SK-N-SH (cell line): ENCODE results near the gene RBM28. TPM values are rescaled to one million over a fixed set of nuclear protein-coding genes. Genes with fewer than 3 reads are reported as not detected.
"Not testable (repeated sequence)": the region's sequence is repeated elsewhere in the genome, so short reads cannot be mapped to it uniquely, and the experiment has no call there.

Source experiments
- CTCF ChIA-PET: fragments of 300-600, 350-600 bp; formaldehyde crosslinking; extraction: SDS; loops from one replicate; lab custom pipeline; 2021; lab: Yijun Ruan, JAX
- POLR2A ChIA-PET: fragments of 350-600 bp; sonication (Branson Sonifier 250); formaldehyde crosslinking; extraction: SDS; loops from one replicate; lab custom pipeline; 2020; ENCODE audit warnings: antibody characterized with exemption, inconsistent platforms; lab: Yijun Ruan, JAX
- DNase-seq: peaks from one replicate; pipeline ENCODE4 v3.0.0; 2012
- H2AFZ ChIP-seq: fragments of 200-600 bp; sonication (generic); 2 replicates; pipeline ENCODE4 v1.8.1; 2016; ENCODE audit warnings: antibody characterized with exemption, mild to moderate bottlenecking, low read depth
- H3F3A ChIP-seq: fragments of 200-600 bp; sonication (generic); replicated peaks from 2 replicates; pipeline ENCODE3; 2016; ENCODE audit warnings: antibody characterized with exemption, mild to moderate bottlenecking; ENCODE audit not compliant: insufficient read depth
- H3K27ac ChIP-seq, 2 experiments: fragments of 200-500 bp in 1 of 2; fragments of 200-600 bp in 1 of 2; sonication (Bioruptor generic) in 1 of 2; sonication (generic), shearing (Covaris generic) in 1 of 2; 2 replicates each; pipeline versions ENCODE4 v1.5.1 to v1.6.1; 2014 to 2016; ENCODE audit warnings: low read depth in 2 of 2, inconsistent platforms in 1 of 2, low read length in 1 of 2, mild to moderate bottlenecking in 1 of 2, mixed read lengths in 1 of 2
- H3K27me3 ChIP-seq: fragments of 200-600 bp; sonication (generic), shearing (Covaris generic); 2 replicates; pipeline ENCODE4 v1.6.1; 2016; ENCODE audit warnings: mixed run types; ENCODE audit not compliant: insufficient read depth
- H3K36me3 ChIP-seq, 2 experiments: fragments of 200-500 bp in 1 of 2; fragments of 200-600 bp in 1 of 2; sonication (Bioruptor generic) in 1 of 2; sonication (generic) in 1 of 2; replicated peaks in 1 of 2; 2 replicates each; pipeline versions ENCODE3 to v1.5.1; 2014 to 2016; ENCODE audit warnings: low read length in 1 of 2, mild to moderate bottlenecking in 1 of 2; ENCODE audit not compliant: insufficient read depth in 2 of 2, control insufficient read depth in 1 of 2
- H3K4me1 ChIP-seq, 2 experiments: fragments of 200-500 bp in 1 of 2; fragments of 200-600 bp in 1 of 2; sonication (Bioruptor generic) in 1 of 2; sonication (generic), shearing (Covaris generic) in 1 of 2; 2 replicates each; pipeline versions ENCODE4 v1.5.1 to v1.6.1; 2014 to 2016; ENCODE audit warnings: low read depth in 1 of 2, low read length in 1 of 2, mixed run types in 1 of 2; ENCODE audit not compliant: insufficient read depth in 2 of 2, control insufficient read depth in 1 of 2
- H3K4me2 ChIP-seq: fragments of 200-600 bp; sonication (generic), shearing (Covaris generic); 2 replicates; pipeline ENCODE4 v1.6.1; 2017; ENCODE audit warnings: mixed run types
- H3K4me3 ChIP-seq, 2 experiments: fragments of 200-500 bp in 1 of 2; fragments of 200-600 bp in 1 of 2; sonication (Bioruptor generic) in 1 of 2; sonication (generic), shearing (Covaris generic) in 1 of 2; 2 replicates each; pipeline versions ENCODE4 v1.5.1 to v1.8.1; 2014 to 2016; ENCODE audit warnings: low read depth in 2 of 2, inconsistent platforms in 1 of 2, low read length in 1 of 2, mild to moderate bottlenecking in 1 of 2, mixed read lengths in 1 of 2, moderate library complexity in 1 of 2
- H3K79me2 ChIP-seq: fragments of 200-600 bp; sonication (generic); 2 replicates; pipeline ENCODE4 v1.8.1; 2017; ENCODE audit warnings: mild to moderate bottlenecking; ENCODE audit not compliant: insufficient read depth
- H3K9ac ChIP-seq: fragments of 200-600 bp; sonication (generic); 2 replicates; pipeline ENCODE4 v1.6.1; 2017; ENCODE audit warnings: mixed run types
- H3K9me2 ChIP-seq: fragments of 200-600 bp; sonication (generic); 2 replicates; pipeline ENCODE4 v1.6.1; 2017; ENCODE audit warnings: mixed run types
- H3K9me3 ChIP-seq: fragments of 200-600 bp; sonication (generic); 2 replicates; pipeline ENCODE4 v1.6.1; 2017; ENCODE audit warnings: mixed run types, mild to moderate bottlenecking, moderate library complexity
- H4K20me1 ChIP-seq: fragments of 200-600 bp; sonication (generic); 2 replicates; pipeline ENCODE4 v1.6.1; 2017; ENCODE audit warnings: mild to moderate bottlenecking, mixed run types; ENCODE audit not compliant: insufficient read depth
- CHD2 ChIP-seq: fragments of 150-350 bp; IDR thresholded peaks from 2 replicates; pipeline ENCODE4 v1.6.1; 2018; ENCODE audit warnings: low read length; ENCODE audit not compliant: partially characterized antibody
- EZH2phosphoT487 ChIP-seq: fragments of 200-600 bp; sonication (generic); IDR thresholded peaks from 2 replicates; pipeline ENCODE4 v1.6.1; 2017; ENCODE audit warnings: low read depth, mixed run types, mild to moderate bottlenecking, antibody characterized with exemption, moderate library complexity, borderline replicate concordance
- FOSL2 ChIP-seq: IDR thresholded peaks from 2 replicates; pipeline ENCODE4 v1.4.0; 2012; ENCODE audit warnings: low read depth, mild to moderate bottlenecking, moderate library complexity, borderline replicate concordance
- MEF2A ChIP-seq: IDR thresholded peaks from 2 replicates; pipeline ENCODE4 v1.4.0; 2012; ENCODE audit warnings: low read depth, borderline replicate concordance
- MXI1 ChIP-seq: IDR thresholded peaks from 2 replicates; pipeline ENCODE4 v1.6.1; 2012; ENCODE audit warnings: mild to moderate bottlenecking, low read depth, low read length, improper control_type of control experiment
- NFIC ChIP-seq: IDR thresholded peaks from 2 replicates; pipeline ENCODE4 v1.4.0; 2012; ENCODE audit warnings: borderline replicate concordance
- NRF1 ChIP-seq: IDR thresholded peaks from 2 replicates; pipeline ENCODE4 v1.6.1; 2012; ENCODE audit warnings: low read depth, mild to moderate bottlenecking, low read length
- POLR2AphosphoS5 ChIP-seq: IDR thresholded peaks from 2 replicates; pipeline ENCODE4 v1.6.1; 2012; ENCODE audit warnings: low read depth, low read length
- RCOR1 ChIP-seq: fragments of 150-350 bp; IDR thresholded peaks from 2 replicates; pipeline ENCODE4 v1.6.1; 2017; ENCODE audit warnings: antibody characterized with exemption, low read length
- RFX5 ChIP-seq: IDR thresholded peaks from 2 replicates; pipeline ENCODE4 v1.6.1; 2012; ENCODE audit warnings: mild to moderate bottlenecking, improper control_type of control experiment, low read length
- RXRA ChIP-seq: IDR thresholded peaks from 2 replicates; pipeline ENCODE4 v1.4.0; 2012; ENCODE audit warnings: low read depth, mild to moderate bottlenecking, borderline replicate concordance
- SMC3 ChIP-seq: IDR thresholded peaks from 2 replicates; pipeline ENCODE4 v1.6.1; 2012; ENCODE audit warnings: low read depth, low read length, improper control_type of control experiment
- TAF1 ChIP-seq: IDR thresholded peaks from 2 replicates; pipeline ENCODE4 v1.6.1; 2012; ENCODE audit warnings: low read depth, mild to moderate bottlenecking, low read length, moderate library complexity, borderline replicate concordance
- TCF12 ChIP-seq: IDR thresholded peaks from 2 replicates; pipeline ENCODE4 v1.4.0; 2012
- WGBS: methylation state at CpG from one replicate; pipeline ENCODE4 v1.1.6; 2017; ENCODE audit warnings: low lambda C conversion rate; 5-methylcytosine and 5-hydroxymethylcytosine counted together
- polyA plus RNA-seq, 3 experiments: library from polyadenylated mRNA; depleted of rRNA; stranded (reverse); fragments of >200 nt; gene quantifications; 2 replicates each; pipeline ENCODE4 v1.2.3, GENCODE V29; 2012

The RBM28 gene
- polyA plus RNA-seq, 1 of the 3 experiments (the other 2 are of a cell fraction) = 29.1 TPM

GRCh38 chr7:128281605-128282380 lies 61.9 kb downstream of the RBM28 start:
- no peak overlapping the region for H3K9ac ChIP-seq
- peaks cover 0 to 4% of the 10 kb centered on the region in 2 experiments for H3K36me3 ChIP-seq
- H3K4me1 ChIP-seq = no peaks in the 10 kb centered on the region
- TF ChIP-seq SMC3 (no peak), MXI1 (no peak), EZH2phosphoT487 (no peak), RXRA (no peak), FOSL2 (no peak), RFX5 (no peak), NFIC (no peak), POLR2AphosphoS5 (no peak), CHD2 (no peak), NRF1 (no peak), TAF1 (no peak), TCF12 (no peak), MEF2A (no peak), RCOR1 (no peak)
- POLR2A ChIA-PET = no interaction called here
- no peak overlapping the region for H3K4me2 ChIP-seq
- H2AFZ ChIP-seq = no peak overlapping the region
- no peaks in the 10 kb centered on the region; the same call in 1 of the 2 replicates for H3K9me3 ChIP-seq
- H3K4me3 ChIP-seq = no peak overlapping the region
- no peaks in the 10 kb centered on the region for H3K9me2 ChIP-seq
- DNase-seq = no peak
- 59% methylated on average over 4 of the region's 4 CpGs for WGBS
- no peaks in the 10 kb centered on the region for H3K27me3 ChIP-seq
- no peaks in the 10 kb centered on the region for H3K79me2 ChIP-seq
- CTCF ChIA-PET = interaction anchor here (0.9 kb wide), 1 partner anchor 703 kb away, joined by 3 read pairs; no protein-coding TSS in a partner anchor
- H3F3A ChIP-seq = no peaks in the 10 kb centered on the region
- no peaks in the 10 kb centered on the region for H4K20me1 ChIP-seq
- H3K27ac ChIP-seq = no peak overlapping the region

- H3F3A ChIP-seq, DNase-seq, H3K4me1 ChIP-seq, H3K36me3 ChIP-seq, H2AFZ ChIP-seq, H3K9me3 ChIP-seq, CTCF ChIA-PET, POLR2A ChIA-PET, H3K27ac ChIP-seq, H3K9me2 ChIP-seq, H3K4me3 ChIP-seq, H3K79me2 ChIP-seq, H3K9ac ChIP-seq, H3K27me3 ChIP-seq, H3K4me2 ChIP-seq, H4K20me1 ChIP-seq: not testable (repeated sequence)
- WGBS = 39% methylated on average over 1 of the region's 1 CpG
These were observed 63.3 kb downstream of the RBM28 start for GRCh38 chr7:128280451-128280850.
